ENCODE results near the gene GBX2. TPM values are rescaled to one million over a fixed set of nuclear protein-coding genes. Genes with fewer than 3 reads are reported as not detected.
"Not testable (repeated sequence)": the region's sequence is repeated elsewhere in the genome, so short reads cannot be mapped to it uniquely, and the experiment has no call there.

Gene GBX2
- total RNA-seq, 2 donors from 2014 or later, result 0.20 TPM; not detected in 1

DNA sequence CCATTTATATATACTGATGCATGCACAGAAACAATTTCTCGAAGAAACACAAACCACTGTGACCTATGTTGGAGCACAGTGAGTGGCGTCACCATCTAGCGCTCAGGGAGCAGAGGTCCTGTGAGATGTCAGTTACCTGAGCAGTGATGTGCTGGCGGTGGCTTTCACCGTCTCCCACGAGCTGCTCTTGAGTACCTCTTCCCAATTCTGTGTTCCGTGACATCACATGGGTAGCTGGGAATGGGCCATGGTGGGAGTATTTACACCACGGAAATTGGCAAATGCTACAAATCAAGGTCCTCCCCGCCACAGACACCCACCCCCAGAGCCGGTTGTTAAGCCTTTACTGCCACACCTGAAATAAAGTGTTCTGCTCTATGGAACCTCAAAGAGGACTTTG lies 24.4 kb downstream of the GBX2 start:
- Mint-ChIP-seq H3K4me1 (peaks cover 7% of the 10 kb centered on the region), H3K36me3 (ENCODE audit: low read depth) (no peaks in the 10 kb centered on the region), H3K27me3 (ENCODE audit: insufficient read depth) (peaks cover 58% of the 10 kb centered on the region), H3K4me3 (no peak overlapping the region), H3K27ac (no peak overlapping the region), H3K9me3 (no peaks in the 10 kb centered on the region)
- TF ChIP-seq, protein P1, sequence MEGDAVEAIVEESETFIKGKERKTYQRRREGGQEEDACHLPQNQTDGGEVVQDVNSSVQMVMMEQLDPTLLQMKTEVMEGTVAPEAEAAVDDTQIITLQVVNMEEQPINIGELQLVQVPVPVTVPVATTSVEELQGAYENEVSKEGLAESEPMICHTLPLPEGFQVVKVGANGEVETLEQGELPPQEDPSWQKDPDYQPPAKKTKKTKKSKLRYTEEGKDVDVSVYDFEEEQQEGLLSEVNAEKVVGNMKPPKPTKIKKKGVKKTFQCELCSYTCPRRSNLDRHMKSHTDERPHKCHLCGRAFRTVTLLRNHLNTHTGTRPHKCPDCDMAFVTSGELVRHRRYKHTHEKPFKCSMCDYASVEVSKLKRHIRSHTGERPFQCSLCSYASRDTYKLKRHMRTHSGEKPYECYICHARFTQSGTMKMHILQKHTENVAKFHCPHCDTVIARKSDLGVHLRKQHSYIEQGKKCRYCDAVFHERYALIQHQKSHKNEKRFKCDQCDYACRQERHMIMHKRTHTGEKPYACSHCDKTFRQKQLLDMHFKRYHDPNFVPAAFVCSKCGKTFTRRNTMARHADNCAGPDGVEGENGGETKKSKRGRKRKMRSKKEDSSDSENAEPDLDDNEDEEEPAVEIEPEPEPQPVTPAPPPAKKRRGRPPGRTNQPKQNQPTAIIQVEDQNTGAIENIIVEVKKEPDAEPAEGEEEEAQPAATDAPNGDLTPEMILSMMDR (conservative IDR thresholded peaks at IDR 0.05), result no peak
- no peaks in the 10 kb centered on the region for H3K36me3 ChIP-seq (ENCODE audit: control insufficient read depth, insufficient read depth, low read length)
- H3K9me3 ChIP-seq (ENCODE audit: control insufficient read depth, low read length), result no peaks in the 10 kb centered on the region
- H3K27ac ChIP-seq (ENCODE audit: low read depth, low read length), result no peak overlapping the region
- 89 to 94% methylated on average over 5 to 10 of the region's 10 CpGs for WGBS, 2 experiments (ENCODE audit: insufficient coverage in 1 of 2, insufficient read length in 1 of 2)
- no peak overlapping the region for H3K4me3 ChIP-seq (ENCODE audit: low read length)
- peaks cover 30% of the 10 kb centered on the region for H3K27me3 ChIP-seq (ENCODE audit: control insufficient read depth, insufficient read depth, low read length, poor library complexity, severe bottlenecking)
- no peaks in the 10 kb centered on the region for H3K4me1 ChIP-seq (ENCODE audit: control insufficient read depth, insufficient read depth, low read length)
- DNase-seq, result no peak
- H3K9ac ChIP-seq (ENCODE audit: extremely low read depth, low read length, poor library complexity, severe bottlenecking), result no peak overlapping the region

DNA sequence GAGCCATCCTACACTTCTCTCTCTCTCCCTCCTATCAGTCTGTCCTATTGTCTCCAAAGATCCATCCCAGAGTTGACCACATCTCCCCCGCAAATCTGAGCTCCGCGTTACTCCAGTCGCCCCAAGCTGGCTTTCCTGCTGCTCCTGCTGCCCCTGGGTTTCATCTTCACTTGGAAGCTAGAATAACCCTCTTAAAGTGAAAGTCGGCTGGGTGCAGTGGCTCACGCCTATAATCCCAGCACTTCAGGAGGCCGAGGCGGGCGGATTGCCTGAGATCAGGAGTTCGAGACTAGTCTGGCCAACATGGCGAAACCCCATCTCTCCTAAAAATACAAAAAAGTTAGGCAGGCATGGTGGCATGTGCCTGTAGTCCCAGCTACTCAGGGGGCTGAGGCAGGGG lies 26.6 kb downstream of the GBX2 start:
- peaks cover 55% of the 10 kb centered on the region for H3K27me3 Mint-ChIP-seq (ENCODE audit: insufficient read depth)
- peaks cover 30% of the 10 kb centered on the region for H3K27me3 ChIP-seq (ENCODE audit: control insufficient read depth, insufficient read depth, low read length, poor library complexity, severe bottlenecking)
- not testable (repeated sequence) for H3K9me3 Mint-ChIP-seq; H3K4me1 Mint-ChIP-seq; H3K36me3 Mint-ChIP-seq (ENCODE audit: low read depth); H3K9me3 ChIP-seq (ENCODE audit: control insufficient read depth, low read length); H3K36me3 ChIP-seq (ENCODE audit: control insufficient read depth, insufficient read depth, low read length); H3K27ac Mint-ChIP-seq; H3K9ac ChIP-seq (ENCODE audit: extremely low read depth, low read length, poor library complexity, severe bottlenecking); H3K4me3 Mint-ChIP-seq; DNase-seq; H3K4me3 ChIP-seq (ENCODE audit: low read length); H3K4me1 ChIP-seq (ENCODE audit: control insufficient read depth, insufficient read depth, low read length); H3K27ac ChIP-seq (ENCODE audit: low read depth, low read length)
- whole genome bisulfite sequencing, 2 experiments (ENCODE audit: insufficient coverage in 1 of 2, insufficient read length in 1 of 2), result 88 to 94% methylated on average over 11 of the region's 11 CpGs

DNA sequence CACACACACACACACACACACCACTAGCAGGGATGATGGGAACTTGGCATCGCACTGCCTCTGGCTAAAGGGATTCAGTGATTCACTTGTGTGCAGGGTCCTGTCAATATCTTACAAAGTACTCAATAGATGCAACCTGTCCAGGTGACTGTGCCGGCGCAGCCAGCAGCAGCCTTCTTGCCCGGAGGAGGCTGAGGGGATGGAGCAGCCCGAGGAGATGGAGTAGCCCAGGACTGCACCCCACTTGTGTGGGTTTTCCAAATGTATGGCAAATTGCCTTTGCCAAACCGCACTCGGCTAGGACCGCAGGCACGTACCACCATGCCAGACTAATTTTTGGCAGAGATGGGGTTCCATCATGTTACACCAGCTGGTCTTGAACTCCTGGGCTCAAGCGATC lies 31.1 kb downstream of the GBX2 start:
- no peak for DNase-seq
- TF ChIP-seq, protein P1 (conservative IDR thresholded peaks at IDR 0.05), result no peak
- 91 to 96% methylated on average over 8 to 10 of the region's 10 CpGs for WGBS, 2 experiments (ENCODE audit: insufficient coverage in 1 of 2, insufficient read length in 1 of 2)
- Histone ChIP-seq H3K4me3 (ENCODE audit: low read length) (no peak overlapping the region), H3K27ac (ENCODE audit: low read depth, low read length) (no peak overlapping the region), H3K9ac (ENCODE audit: extremely low read depth, low read length, poor library complexity, severe bottlenecking) (no peak overlapping the region), H3K27me3 (ENCODE audit: control insufficient read depth, insufficient read depth, low read length, poor library complexity, severe bottlenecking) (peaks cover 8% of the 10 kb centered on the region), H3K36me3 (ENCODE audit: control insufficient read depth, insufficient read depth, low read length) (no peaks in the 10 kb centered on the region), H3K9me3 (ENCODE audit: control insufficient read depth, low read length) (no peaks in the 10 kb centered on the region), H3K4me1 (ENCODE audit: control insufficient read depth, insufficient read depth, low read length) (no peaks in the 10 kb centered on the region)
- Mint-ChIP-seq H3K36me3 (ENCODE audit: low read depth) (peaks cover 6% of the 10 kb centered on the region), H3K27me3 (ENCODE audit: insufficient read depth) (peaks cover 16% of the 10 kb centered on the region), H3K4me3 (no peak overlapping the region), H3K4me1 (no peaks in the 10 kb centered on the region), H3K27ac (no peak overlapping the region), H3K9me3 (no peaks in the 10 kb centered on the region)

GRCh38 chr2:236136538-236136937 lies 31.6 kb downstream of the GBX2 start:
- DNase-seq, result no peak
- H3K36me3 Mint-ChIP-seq (ENCODE audit: low read depth), result peaks cover 8% of the 10 kb centered on the region
- no peak overlapping the region for H3K9ac ChIP-seq (ENCODE audit: extremely low read depth, low read length, poor library complexity, severe bottlenecking)

More at GRCh38 chr2:236136538-236136937, 31.6 kb downstream of the GBX2 start:
- peaks cover 8% of the 10 kb centered on the region for H3K27me3 ChIP-seq (ENCODE audit: control insufficient read depth, insufficient read depth, low read length, poor library complexity, severe bottlenecking)
- no peaks in the 10 kb centered on the region for H3K36me3 ChIP-seq (ENCODE audit: control insufficient read depth, insufficient read depth, low read length)
- WGBS, 2 experiments (ENCODE audit: insufficient coverage in 1 of 2, insufficient read length in 1 of 2), result 88 to 93% methylated on average over 14 to 19 of the region's 19 CpGs
- TF ChIP-seq, protein P1 (conservative IDR thresholded peaks at IDR 0.05), result no peak
- H3K27ac ChIP-seq (ENCODE audit: low read depth, low read length), result no peak overlapping the region
- no peak overlapping the region for H3K4me3 Mint-ChIP-seq
- H3K9me3 Mint-ChIP-seq, result no peaks in the 10 kb centered on the region
- H3K9me3 ChIP-seq (ENCODE audit: control insufficient read depth, low read length), result no peaks in the 10 kb centered on the region
- H3K27me3 Mint-ChIP-seq (ENCODE audit: insufficient read depth), result peaks cover 17% of the 10 kb centered on the region
- H3K4me1 Mint-ChIP-seq, result no peaks in the 10 kb centered on the region
- H3K4me1 ChIP-seq (ENCODE audit: control insufficient read depth, insufficient read depth, low read length), result no peaks in the 10 kb centered on the region
- H3K4me3 ChIP-seq (ENCODE audit: low read length), result no peak overlapping the region
- H3K27ac Mint-ChIP-seq, result no peak overlapping the region

All from endodermal cell (in vitro differentiated cells).